ENCODE results near the gene DCAF17.

- TF ChIP-seq CTCF (IDR thresholded peaks at IDR 0.05) = no peak
- no peak for TF ChIP-seq POLR2A (IDR thresholded peaks at IDR 0.05)
- no peak for TF ChIP-seq POLR2AphosphoS5 (IDR thresholded peaks at IDR 0.05)
- TF ChIP-seq EP300 (IDR thresholded peaks at IDR 0.05) = no peak
Measured at GRCh38 chr2:171401947-171402346, 32.1 kb upstream of the DCAF17 start.

All from sigmoid colon (tissue), 4 donors.